22Rv1 (cell line): ENCODE measurements around the gene ATP2B3.

ENCODE experiments used
- H3K27ac ChIP-seq: fragments of 450-650 bp; 2 replicates; pipeline ENCODE4 v1.5.1; 2017
- CTCF ChIP-seq: fragments of 450-650 bp; IDR thresholded peaks from 2 replicates; pipeline ENCODE4 v1.5.1; 2017; ENCODE audit warnings: mild to moderate bottlenecking
- ZFX ChIP-seq: fragments of 450-650 bp; IDR thresholded peaks from 2 replicates; pipeline ENCODE4 v1.6.1; 2017; ENCODE audit warnings: antibody characterized with exemption, borderline replicate concordance

ATP2B3 gene

DNA sequence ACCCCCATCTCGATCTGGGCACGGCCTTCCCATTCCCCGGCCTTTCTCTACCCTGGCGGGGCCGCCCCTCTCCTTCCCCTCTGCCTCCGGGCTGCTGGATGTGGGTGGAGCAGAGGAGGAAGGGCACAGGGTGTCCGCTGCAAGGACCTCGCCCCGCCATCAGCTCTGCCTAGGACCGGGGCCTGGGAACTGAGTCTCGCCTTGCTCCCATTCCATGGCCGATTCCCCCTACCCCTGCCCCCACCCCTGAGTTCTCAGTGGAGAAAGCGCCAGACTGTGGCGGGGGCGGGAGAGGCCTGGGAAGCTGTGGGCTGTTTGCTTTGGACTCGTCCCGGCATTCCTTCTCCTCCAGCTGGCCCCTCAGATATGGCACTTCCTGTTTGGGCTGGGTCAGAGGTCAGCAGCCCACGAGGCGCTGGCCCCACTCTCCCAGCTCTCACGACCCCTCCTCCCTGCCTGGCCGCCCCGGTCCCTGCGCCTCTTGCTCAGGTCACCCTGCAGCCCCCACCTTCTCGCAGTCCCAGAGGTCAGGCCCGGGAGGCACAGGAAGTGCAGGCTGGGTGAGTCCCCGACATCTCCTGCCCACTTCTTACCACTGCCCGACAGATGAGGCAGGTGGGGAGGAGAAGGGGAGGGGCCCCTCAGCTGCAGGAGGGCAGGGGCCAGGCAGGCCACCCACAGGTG is 29.1 kb upstream of the ATP2B3 start:
- TF ChIP-seq ZFX (no peak), CTCF (no peak)
- H3K27ac ChIP-seq = no peak overlapping the region

DNA sequence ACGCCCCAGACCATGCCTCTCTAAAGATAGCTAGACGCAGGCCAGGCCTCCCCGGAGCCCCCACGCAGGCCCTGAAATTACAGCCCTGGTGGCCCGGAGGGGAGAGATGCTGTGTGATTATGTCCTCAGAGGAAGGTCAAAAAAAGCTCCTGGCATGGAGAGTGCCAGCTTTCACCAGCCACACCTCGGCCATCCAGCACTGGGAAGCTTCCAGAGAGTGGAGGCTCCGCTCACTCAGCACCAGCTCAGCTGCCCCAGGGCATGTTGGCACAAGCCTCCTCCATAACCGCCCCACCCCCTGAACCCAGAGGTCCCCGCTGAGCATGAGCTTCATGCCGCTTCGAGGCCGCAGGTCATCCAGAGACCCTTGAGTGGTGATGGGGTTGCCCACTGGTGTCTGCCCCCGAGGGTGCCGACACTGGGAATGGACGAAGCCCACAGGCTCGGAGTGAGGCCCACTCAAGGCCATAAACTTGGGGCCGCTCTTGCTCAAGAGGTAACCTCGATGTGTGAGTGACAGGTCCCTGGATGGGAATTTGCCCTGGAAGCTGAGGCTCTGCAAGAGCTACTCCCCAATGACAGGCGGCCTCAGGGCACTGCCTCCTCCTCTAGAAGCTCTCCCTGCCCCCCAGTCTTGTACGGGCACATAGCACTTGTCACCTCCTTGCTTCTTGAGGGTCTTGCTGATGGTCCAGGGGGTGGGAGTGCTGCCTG is 27.1 kb upstream of the ATP2B3 start:
- no peak overlapping the region for H3K27ac ChIP-seq
- TF ChIP-seq ZFX (no peak), CTCF (no peak)

- no peak overlapping the region for H3K27ac ChIP-seq
Observed at GRCh38 chrX:153491351-153491914, 26.0 kb upstream of the ATP2B3 start.

GRCh38 chrX:153491918-153492317 is 25.5 kb upstream of the ATP2B3 start:
- no peak overlapping the region for H3K27ac ChIP-seq

More at GRCh38 chrX:153491351-153491914, 26.0 kb upstream of the ATP2B3 start:
- no peak for TF ChIP-seq ZFX
- no peak for TF ChIP-seq CTCF

GRCh38 chrX:153492543-153492942 is 24.9 kb upstream of the ATP2B3 start:
- no peak overlapping the region for H3K27ac ChIP-seq
- TF ChIP-seq CTCF (no peak), ZFX (no peak)

More at GRCh38 chrX:153491918-153492317, 25.5 kb upstream of the ATP2B3 start:
- TF ChIP-seq CTCF = no peak
- TF ChIP-seq ZFX = no peak

GRCh38 chrX:153493085-153493484 is 24.4 kb upstream of the ATP2B3 start:
- TF ChIP-seq ZFX (no peak), CTCF (no peak)
- H3K27ac ChIP-seq = no peak overlapping the region

DNA sequence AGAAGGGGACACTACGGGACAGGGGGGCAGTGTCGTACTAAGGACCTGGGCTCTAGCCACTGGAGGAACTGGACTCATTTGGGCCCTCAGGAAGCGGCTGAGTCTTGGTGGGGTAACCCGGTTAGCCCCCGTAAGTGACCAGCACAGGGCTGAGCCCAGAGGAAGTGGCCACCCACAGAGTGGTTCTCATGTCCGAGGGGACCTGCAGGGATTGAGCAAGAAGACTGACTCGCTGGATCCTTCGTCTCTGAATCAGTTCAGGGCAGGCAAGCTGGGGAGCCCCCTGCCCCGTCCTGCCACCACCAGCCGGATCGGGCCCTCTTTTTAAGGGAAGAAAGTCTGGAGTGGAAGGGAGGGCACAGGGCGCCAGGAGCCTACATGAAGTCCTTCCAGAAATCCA is 23.4 kb upstream of the ATP2B3 start:
- no peak overlapping the region for H3K27ac ChIP-seq
- TF ChIP-seq CTCF = no peak
- no peak for TF ChIP-seq ZFX
